NCI-H128 (cell line): ENCODE measurements around the gene GID4.
A peak's percentile ranks its signal among the peaks of the same experiment; 100 is the strongest.

Experiments
- DNase-seq: peaks from one replicate; lab custom pipeline; 2025; ENCODE audit not compliant: unreplicated experiment; lab: John Stamatoyannopoulos, UW

GID4 gene

DNA sequence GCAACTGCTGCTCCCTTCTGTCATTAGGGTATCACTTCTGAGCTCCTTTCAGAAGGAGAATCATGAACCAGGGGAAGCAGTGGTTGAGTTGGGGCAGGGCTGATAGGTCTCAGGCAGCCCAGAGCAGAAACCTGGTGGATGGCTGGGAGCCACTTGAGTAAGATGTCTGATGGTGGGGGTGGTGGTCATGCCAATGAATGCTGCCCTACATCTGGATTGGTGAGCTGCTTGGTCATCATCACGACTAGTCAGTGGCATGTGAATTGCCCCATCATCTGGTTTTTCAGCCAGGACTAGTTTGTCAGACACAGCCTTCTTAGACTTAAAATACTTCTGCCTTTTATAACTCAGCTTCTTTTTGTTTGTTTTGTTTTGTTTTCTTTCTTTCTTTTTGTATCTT is 2.6 kb downstream of the GID4 start:
- no peak for DNase-seq

DNA sequence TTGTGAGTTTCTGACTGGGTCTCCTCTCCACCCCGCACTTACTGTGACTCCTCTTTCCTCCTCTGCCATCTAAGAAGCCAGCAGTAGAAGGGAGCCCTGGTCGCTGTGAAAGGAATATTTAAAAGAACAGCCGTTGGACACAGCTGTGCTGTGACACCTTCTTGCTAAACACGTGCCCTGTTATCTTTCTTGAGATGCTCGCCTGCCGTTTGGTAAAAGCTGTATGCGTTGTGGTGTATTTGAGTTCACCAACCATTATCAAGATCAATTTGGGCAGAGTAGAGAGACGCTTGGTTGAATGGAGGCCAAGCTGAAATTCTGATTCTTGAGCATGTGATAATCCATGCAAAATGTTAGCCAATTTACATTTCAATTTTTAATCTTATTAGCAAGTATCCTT is 3.8 kb downstream of the GID4 start:
- no peak for DNase-seq

DNA sequence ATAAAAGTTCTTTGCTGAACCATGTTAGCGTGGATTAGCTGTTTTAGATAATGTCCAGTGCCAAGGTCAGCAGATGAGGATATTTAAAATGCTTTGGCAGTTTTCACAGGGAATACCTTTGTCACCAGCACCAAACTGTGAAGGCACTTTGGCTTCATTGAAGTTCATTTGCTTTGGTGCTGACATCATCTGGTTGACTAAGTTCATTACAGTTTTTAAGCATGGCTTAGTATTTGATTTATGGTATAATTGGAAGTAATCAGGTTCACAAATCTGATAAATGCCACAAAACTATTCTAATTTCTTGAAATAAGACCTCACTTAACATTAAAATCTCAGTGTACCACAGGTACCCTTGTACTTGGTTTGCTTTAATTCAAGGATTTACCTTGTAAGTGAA is 4.3 kb downstream of the GID4 start:
- no peak for DNase-seq

DNA sequence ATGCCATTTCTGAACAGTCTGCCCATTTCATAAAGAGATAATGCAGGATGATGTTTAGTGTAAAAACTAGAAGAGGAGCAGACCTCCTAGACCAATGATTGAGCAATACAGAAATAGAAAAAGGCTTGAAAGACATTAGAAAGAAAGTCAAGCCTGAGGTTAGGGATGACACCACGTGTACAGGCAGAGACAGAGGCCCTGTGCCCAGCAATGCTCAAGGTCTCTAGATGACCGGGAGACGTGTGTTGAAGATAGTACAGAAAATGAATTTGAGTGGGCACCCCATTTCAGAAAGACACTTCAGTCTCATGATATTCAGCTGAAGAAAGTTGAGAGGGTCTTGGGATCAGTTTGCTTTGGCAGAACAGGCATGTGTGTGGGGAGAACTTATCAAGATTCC is 5.4 kb downstream of the GID4 start:
- DNase-seq: no peak

DNA sequence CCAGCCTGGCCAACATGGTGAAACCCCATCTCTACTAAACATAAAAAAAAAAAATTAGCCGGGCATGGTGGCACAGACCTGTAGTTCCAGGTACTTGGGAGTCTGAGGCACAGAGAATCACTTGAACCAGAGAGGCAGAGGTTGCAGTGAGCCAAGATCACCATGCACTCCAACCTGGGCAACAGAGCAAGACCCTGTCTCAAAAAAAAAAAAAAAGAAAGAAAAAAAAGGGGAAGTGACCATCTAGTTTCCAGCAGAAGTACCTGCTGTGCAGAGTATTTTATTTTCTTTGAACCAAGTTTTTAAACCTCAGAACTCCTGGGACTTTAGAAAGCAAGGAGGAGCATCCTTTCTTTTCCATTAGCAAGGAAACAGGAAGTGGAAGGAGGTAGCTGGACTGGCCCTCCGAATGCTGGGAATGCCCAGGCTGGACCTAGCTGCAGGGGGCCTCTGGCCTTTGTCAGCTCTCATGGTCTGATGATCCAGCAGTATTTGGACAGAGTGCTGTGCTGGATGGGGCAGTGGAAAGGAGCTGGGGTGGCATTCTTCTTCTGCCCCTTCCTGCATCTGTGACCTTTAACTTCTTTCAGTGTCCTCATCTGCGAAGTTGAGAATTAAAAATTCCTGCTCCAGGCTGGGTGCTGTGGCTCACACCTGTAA is 6.6 kb downstream of the GID4 start:
- DNase-seq: no peak

DNA sequence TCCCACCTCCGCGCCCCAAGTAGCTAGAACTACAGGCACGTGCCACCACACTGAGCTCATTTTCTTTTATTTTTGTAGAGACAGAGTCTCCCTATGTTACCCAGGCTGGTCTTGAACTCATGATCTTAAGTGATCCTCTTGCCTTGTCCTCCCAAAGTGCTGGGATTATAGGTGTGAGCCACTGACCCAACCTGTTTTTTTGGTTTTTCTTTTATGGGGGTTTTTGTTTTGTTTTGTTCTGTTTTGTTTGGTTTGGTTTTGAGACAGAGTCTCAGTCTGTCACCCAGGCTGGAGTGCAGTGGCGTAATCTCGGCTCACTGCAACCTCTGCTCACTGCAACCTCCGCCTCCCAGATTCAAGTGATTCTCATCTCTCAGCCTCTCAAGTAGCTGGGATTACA is 16.4 kb downstream of the GID4 start:
- no peak for DNase-seq

DNA sequence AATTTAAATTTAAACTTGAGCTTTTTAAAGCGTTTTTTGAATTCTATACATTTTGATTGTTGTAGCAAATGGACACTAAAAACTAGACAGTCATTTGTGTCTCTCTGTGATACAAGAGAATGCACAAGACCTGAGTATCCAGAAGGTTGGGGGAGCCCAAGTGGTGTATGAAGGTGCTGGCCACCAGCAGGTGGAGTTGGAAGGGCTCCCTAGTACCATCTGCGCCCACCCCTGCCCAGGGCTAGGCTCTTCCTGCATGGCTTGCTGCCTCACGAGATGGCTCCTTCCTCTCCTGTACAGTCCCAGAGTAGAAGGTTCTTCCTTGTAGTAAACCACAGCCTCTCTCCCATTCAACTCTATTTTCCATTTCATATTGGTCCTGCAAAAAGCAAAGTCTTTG is 17.0 kb downstream of the GID4 start:
- no peak for DNase-seq

DNA sequence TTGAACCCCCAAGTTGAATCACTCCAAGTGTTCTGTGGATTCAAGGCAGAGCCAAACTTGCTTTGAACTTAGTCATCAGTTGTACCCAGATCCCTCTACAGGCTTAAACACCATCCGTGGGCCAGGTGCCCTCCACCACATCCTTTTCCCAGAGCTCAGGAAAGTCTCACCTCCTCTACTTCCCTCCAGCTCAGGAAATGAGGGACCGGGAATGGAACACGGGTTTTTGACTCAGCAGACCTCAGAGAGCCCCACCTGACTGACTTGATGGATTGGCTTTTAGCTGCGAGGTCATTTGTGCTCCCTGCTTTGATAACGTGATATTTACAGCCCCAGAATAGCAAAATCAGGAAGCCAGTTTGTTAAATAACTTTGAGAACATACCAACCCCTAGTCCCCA is 20.1 kb downstream of the GID4 start:
- DNase-seq: no peak

DNA sequence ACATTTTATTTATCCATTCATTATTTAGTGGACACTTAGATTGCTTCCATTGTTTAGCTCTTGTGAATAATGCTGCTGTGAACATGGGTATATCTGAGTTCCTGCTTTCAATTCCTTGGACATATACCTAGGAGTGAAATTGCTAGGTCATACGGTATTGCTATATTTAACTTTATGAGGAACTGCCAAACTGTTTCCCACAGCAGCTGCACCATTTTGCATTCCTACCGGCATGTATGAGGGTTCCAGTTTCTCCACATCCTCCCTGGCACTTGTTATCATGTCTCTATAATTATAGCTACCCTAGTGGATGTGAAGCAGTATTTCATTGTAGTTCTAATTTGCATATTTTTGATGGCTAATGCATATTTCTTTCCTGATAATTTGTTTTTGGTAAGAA is 24.8 kb downstream of the GID4 start:
- DNase-seq: no peak

DNA sequence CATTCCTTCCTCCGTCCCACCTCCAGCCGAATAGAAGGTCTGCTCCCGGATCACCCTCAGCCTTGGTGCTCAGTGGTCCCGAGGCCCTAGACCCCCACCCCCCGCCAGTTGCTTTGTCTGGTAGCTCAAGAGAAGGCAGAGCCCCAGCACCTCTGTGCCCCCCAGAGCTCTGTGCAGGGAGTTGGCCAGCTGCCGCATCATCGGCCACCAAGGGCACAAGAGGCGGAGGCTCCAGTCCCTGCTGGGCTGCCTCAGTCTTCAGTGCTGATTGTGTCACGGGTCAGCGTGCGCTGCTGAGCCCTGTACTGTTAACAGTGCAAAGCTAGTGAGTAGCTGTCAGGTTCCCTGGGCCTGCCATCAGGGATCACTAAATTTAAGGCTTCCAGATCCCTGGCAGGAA is 26.3 kb downstream of the GID4 start:
- DNase-seq: no peak

DNA sequence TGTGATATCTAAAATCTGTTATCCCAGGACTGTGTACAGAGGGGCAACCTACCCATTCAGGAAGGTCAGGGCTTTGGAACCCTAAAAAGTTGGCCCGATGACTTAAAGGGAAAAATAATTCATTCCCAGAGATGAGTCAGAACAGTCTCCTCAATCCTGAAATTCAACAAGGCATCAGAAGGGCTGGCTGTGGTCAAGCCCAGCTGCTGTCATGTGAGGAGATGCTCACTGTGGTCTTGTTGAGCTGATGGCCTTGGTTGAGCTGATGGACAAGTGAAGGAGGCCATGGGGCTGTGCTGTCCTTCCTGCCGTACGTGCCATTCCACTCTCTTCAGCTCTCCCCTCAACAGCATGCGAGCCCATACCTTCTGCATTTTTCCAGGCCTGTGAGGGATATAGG is 27.7 kb downstream of the GID4 start:
- DNase-seq: no peak

DNA sequence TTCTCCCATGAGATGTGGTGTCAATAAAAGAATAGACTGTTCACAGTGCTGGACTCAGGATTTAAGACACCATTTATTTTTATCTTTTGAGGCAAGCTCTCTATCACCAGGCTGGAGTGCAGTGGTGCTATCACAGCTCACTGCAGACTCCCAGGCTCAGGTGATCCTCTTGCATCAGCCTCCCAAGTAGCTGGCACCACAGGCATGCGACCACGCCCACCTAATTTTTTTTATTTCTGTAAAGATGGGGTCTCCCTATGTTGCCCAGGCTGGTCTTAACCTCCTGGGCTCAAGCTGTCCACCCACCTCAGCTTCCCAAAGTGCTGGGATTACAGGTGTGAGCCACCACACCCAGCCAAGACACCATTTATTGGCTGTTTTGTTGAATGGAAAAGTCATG is 29.9 kb downstream of the GID4 start:
- no peak for DNase-seq

DNA sequence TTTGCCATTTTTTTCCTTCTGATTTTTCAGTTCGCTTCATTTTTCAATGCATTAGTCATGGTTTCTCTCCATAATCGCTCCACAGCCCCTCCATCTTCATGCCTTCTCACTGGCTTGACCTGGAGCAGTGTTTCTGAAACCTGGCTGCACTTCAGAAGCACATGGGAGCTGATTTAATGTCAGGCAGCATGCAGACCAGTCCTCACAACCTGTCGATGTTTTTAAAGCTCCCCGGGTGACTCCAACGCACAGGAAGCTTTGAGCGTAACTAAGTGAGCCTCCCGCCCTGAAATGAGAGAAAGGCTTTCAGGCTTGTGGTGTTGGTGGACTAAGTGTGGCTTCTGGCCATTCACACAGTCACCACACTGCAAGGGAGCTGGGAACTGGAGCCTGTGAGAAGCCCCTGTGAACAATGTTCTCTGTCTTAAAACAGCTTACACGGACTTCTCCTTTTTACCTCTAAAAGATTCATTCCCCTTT is 31.7 kb downstream of the GID4 start:
- no peak for DNase-seq

DNA sequence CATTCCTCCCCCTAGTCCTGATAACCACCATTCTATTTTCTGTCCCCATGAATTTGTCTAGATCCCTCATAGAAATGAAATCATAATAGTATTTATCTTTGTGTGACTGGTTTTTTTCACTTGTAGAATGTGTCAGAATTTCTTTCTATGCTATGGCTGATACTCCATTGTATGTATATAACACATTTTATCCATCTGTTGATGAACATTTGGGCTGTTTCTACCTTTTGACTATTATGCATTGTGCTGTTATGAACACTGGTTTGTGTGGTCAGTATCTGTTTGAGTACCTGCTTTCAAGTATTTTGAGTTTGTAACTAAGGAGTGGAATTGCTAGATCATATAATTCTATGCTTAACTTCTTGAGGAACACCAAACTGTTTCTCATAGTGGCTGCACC is 32.5 kb downstream of the GID4 start:
- no peak for DNase-seq

DNA sequence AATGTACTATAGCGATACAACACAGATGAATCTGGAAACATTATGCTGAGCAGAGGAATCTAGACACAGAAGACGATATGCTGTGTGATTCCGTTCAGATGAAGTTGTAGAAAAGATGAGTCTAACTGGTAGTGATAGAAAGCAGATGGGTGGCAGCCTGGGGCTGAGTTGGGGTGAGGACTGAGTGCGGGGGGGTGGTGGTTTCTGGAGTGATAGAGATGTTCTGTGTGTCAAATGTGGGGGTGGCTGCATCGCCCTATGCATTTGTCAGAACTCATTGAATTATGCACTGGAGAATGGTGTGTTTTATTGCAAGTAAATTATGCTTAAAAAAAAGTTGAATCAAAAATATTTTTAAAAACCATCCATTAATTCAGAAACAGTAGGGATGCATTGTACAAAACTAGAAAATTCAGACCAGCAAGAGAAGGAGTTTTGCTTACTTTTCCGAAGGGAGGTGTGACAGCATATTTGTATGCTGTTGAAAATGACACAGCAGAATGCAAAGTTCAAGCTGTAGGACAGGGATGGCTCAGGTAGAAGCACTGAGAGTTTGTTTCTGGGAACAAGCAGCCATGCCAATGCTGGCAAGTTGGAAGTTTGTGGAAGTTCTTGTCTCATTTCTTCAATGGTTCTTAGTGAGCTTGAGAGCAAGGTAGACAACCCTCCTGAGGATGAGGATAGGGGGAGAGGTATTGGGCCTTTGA is 35.5 kb downstream of the GID4 start:
- no peak for DNase-seq

DNA sequence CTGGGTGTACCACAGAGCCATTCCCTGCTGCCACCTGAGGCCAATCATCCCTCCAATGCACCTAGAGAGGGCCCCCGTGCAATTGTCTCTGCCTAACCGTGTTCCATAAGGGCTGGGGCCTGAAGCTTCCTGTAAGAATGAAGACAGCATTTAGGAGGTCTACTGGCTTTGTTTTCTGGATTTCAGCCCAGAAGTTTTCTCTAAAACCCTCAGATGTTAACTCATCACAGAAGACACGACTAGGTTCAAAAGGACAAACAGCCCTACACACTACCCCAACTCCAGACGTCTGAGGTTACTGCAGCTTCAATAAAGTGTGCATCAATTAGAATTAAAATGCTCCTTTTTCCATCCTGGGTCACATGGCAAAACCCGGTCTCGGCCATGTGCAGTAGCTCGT is 37.7 kb downstream of the GID4 start:
- DNase-seq: no peak

DNA sequence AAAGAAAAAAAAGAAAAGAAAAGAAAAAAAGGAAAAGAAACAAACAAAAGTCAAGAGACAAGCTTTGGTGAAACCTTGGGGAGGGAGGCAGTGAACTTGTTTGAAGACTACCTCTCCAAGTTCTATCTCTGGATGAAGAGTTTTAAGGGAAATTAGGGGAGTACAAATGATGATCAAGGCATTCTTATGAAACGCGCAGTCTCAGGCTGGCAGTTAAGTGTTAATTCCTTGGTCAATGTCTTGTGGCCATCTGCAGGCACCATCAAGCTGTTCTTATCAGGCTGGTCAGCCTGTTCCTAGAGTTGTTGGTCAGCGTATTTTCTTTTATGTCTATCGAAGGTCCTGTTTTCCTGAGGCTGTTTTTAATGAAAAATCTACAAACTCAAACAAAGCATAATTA is 40.3 kb downstream of the GID4 start:
- no peak for DNase-seq

DNA sequence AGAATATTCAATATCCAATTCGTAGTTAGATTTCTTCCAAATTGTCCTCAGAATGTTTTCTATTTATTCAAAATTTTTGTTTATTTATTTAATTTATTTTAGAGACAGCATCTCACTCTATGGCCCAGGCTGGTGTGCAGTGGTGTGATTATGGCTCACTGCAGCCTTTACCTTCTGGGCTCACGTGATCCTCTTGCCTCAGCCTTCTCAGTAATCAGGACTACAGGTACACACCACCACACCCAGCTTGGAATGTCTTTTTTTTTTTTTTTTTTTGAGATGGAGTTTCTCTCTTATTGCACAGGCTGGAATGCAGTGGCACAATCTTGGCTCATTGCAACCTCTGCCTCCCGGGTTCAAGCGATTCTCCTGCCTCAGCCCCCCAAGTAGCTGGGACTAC is 45.0 kb downstream of the GID4 start:
- DNase-seq: no peak

DNA sequence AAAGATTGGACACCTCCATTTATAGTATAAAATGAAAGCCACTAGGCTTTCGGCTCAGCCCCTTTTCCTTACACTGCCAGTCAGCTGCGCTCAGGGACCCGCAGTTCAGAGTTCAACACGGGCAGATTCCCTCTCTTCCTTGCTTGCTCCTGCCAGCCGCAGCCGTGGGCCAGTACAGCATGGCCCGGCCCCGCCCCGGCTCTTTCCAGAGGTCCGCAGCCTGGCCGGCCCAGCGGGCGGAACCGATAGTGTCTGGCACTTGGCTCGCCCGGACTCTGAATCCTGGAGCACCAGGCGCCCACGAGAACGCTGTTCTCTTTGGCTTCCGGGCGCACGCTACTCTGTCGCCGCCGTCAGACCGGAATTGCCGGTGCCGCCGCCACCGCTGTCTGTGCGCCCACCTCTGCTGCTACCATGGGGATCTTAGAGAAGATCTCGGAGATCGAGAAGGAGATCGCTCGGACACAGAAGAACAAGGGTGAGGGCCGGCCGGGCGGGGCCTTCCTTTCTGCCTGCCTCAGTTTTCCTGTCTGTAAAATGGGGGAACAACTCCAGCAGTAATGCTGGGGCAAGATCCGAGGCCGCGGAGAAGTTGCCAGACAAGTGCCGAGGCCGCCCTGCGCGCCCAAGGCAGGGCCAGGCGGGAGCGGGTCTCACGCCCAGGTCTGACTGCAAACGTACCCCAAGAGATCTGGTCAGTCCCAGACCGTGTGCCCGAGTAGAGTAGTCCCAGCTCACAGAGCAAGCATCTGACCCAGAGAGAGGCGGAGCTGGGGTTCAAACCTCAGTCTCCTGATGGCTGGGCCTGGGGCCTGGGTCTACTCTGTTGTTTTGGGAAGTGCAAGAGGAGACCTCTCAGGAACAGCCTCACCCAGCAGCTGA is 48.6 kb downstream of the GID4 start, which contains the start of gene DRG2:
TSS of gene DRG2 (plus strand) at position 339 of the 882 bp plus-strand sequence. CDS start at position 415, 76 bp downstream.
- DNase-seq: peak; percentile 38

DNA sequence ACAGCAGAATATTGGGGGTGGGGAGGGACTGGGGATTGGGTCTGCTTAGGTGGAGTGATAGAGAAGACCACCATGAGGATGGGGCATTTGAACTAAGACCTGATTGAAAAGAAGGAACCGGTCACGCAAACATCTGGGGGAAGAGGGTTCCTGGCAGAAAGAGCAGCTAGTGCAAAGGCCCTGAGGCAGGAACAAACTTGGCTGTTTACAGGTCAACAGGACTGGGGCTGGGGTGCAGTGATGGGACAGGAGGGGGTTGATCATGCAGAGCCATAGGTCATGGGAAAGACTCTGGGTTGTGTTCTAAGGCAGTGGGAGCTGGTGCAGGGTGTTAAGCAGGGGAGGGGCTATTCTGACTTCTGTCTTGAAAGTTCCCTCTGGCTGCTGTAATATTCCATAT is 50.4 kb downstream of the GID4 start:
- DNase-seq: no peak

DNA sequence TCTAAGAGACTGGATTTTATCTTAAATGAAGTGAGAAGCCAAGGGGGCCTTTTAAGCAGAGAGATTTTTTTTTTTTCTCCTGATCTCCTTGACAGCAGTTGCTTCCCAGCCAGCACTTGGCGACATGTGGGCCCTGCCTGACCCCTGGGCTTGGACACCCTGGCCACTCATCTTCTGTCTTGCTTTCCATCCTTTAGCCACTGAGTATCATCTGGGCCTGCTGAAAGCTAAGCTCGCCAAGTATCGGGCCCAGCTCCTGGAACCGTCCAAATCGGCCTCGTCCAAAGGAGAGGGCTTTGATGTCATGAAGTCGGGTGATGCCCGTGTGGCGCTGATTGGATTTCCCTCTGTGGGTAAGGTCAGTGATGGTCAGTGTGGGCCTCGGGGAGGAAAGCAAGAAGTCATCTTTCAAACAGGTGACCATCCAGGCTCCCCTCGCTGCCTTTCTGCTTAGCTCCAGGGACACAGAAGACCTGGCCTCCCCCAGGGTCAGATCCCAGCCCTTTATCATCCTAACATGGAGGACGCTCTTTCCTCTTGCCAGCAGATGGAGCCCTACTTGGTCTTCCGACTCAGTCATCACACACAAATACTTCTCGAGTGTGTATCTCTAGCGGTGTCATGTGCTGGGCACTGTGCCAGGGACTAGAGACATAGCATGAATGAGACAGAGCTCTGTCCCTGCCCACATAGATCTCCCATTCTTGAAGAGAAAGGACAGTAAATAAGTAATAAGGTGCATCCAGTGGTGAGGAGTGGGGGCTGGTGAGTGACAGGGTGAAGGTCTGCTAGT is 54.6 kb downstream of the GID4 start:
- no peak for DNase-seq
